Parathyroid adenoma (tissue), 2 donors: Measurements from ENCODE around the gene SCFD2.

Source experiments
- H2AFZ ChIP-seq: fragments of 300-600 bp; sonication (generic); one replicate; pipeline ENCODE4 v1.7.0; 2017; ENCODE audit warnings: antibody characterized with exemption, mild to moderate bottlenecking
- H3K27ac ChIP-seq: fragments of 300-600 bp; sonication (generic); one replicate; pipeline ENCODE4 v1.7.0; 2017
- H3K27me3 ChIP-seq: fragments of 300-600 bp; sonication (generic); one replicate; pipeline ENCODE4 v1.7.0; 2017; ENCODE audit warnings: low read length; ENCODE audit not compliant: control insufficient read depth, insufficient read depth
- H3K36me3 ChIP-seq: fragments of 300-600 bp; sonication (generic); one replicate; pipeline ENCODE4 v1.7.0; 2017; ENCODE audit warnings: low read length; ENCODE audit not compliant: control insufficient read depth, insufficient read depth
- H3K4me1 ChIP-seq: fragments of 300-600 bp; sonication (generic); one replicate; pipeline ENCODE4 v1.7.0; 2017; ENCODE audit warnings: control low read depth
- H3K4me2 ChIP-seq: fragments of 300-600 bp; sonication (generic); one replicate; pipeline ENCODE4 v1.7.0; 2017; ENCODE audit warnings: low read length
- H3K4me3 ChIP-seq: fragments of 300-600 bp; sonication (generic); one replicate; pipeline ENCODE4 v1.7.0; 2017; ENCODE audit warnings: low read depth, low read length
- H3K79me2 ChIP-seq: fragments of 300-600 bp; sonication (generic); one replicate; pipeline ENCODE4 v1.7.0; 2017; ENCODE audit warnings: control low read depth
- H3K9ac ChIP-seq: fragments of 300-600 bp; sonication (generic); one replicate; pipeline ENCODE4 v1.7.0; 2017; ENCODE audit warnings: mild to moderate bottlenecking
- H3K9me3 ChIP-seq: fragments of 300-600 bp; sonication (generic); one replicate; pipeline ENCODE4 v1.7.0; 2017; ENCODE audit warnings: low read length; ENCODE audit not compliant: control insufficient read depth
- CTCF ChIP-seq: fragments of 300-600 bp; sonication (generic); IDR thresholded peaks from one replicate; pipeline ENCODE4 v1.7.0; 2017; ENCODE audit warnings: antibody characterized with exemption, mild to moderate bottlenecking
- donor health status: primary hyperparathyroidism.

Gene SCFD2

GRCh38 chr4:53068755-53069330 lies 297.0 kb downstream of the SCFD2 start:
- no peaks in the 10 kb centered on the region for H3K36me3 ChIP-seq
- H3K27me3 ChIP-seq: no peaks in the 10 kb centered on the region
- no peak overlapping the region for H3K4me2 ChIP-seq
- no peak for TF ChIP-seq CTCF
- H2AFZ ChIP-seq: no peak overlapping the region
- no peaks in the 10 kb centered on the region for H3K4me1 ChIP-seq
- no peak overlapping the region for H3K4me3 ChIP-seq
- no peaks in the 10 kb centered on the region for H3K9me3 ChIP-seq
- no peaks in the 10 kb centered on the region for H3K79me2 ChIP-seq
- H3K9ac ChIP-seq: no peak overlapping the region
- no peak overlapping the region for H3K27ac ChIP-seq

GRCh38 chr4:53067125-53067802 lies 298.6 kb downstream of the SCFD2 start:
- Histone ChIP-seq H3K79me2 (no peaks in the 10 kb centered on the region), H3K27me3 (no peaks in the 10 kb centered on the region), H2AFZ (no peak overlapping the region), H3K27ac (no peak overlapping the region), H3K4me3 (no peak overlapping the region), H3K9me3 (no peaks in the 10 kb centered on the region), H3K9ac (no peak overlapping the region), H3K4me1 (no peaks in the 10 kb centered on the region), H3K4me2 (no peak overlapping the region), H3K36me3 (no peaks in the 10 kb centered on the region)
- no peak for TF ChIP-seq CTCF

GRCh38 chr4:53066155-53066554 lies 299.7 kb downstream of the SCFD2 start:
- no peaks in the 10 kb centered on the region for H3K36me3 ChIP-seq
- no peak overlapping the region for H2AFZ ChIP-seq
- no peak for TF ChIP-seq CTCF
- H3K4me3 ChIP-seq: no peak overlapping the region
- H3K27ac ChIP-seq: no peak overlapping the region
- no peaks in the 10 kb centered on the region for H3K27me3 ChIP-seq
- no peaks in the 10 kb centered on the region for H3K9me3 ChIP-seq
- no peak overlapping the region for H3K4me2 ChIP-seq
- no peaks in the 10 kb centered on the region for H3K4me1 ChIP-seq
- no peaks in the 10 kb centered on the region for H3K79me2 ChIP-seq
- H3K9ac ChIP-seq: no peak overlapping the region

- H3K79me2 ChIP-seq: no peaks in the 10 kb centered on the region
Measured at GRCh38 chr4:53064609-53065008, 301.3 kb downstream of the SCFD2 start.

More at GRCh38 chr4:53064609-53065008, 301.3 kb downstream of the SCFD2 start:
- no peak overlapping the region for H3K4me2 ChIP-seq
- H3K4me3 ChIP-seq: no peak overlapping the region
- no peaks in the 10 kb centered on the region for H3K9me3 ChIP-seq
- no peak overlapping the region for H3K9ac ChIP-seq
- no peak for TF ChIP-seq CTCF
- H3K27ac ChIP-seq: no peak overlapping the region
- no peak overlapping the region for H2AFZ ChIP-seq
- H3K36me3 ChIP-seq: no peaks in the 10 kb centered on the region
- H3K4me1 ChIP-seq: no peaks in the 10 kb centered on the region
- H3K27me3 ChIP-seq: no peaks in the 10 kb centered on the region
